GM18520 (cell line): ENCODE measurements around the gene PMPCA.
"Not testable (repeated sequence)": the region's sequence is repeated elsewhere in the genome, so short reads cannot be mapped to it uniquely, and the experiment has no call there.

ENCODE experiments used
- ATAC-seq: cut with Tn5 transposase; IDR thresholded peaks from one replicate; pipeline ENCODE4 v1.9.1; 2021; ENCODE audit not compliant: unreplicated experiment

The PMPCA gene

DNA sequence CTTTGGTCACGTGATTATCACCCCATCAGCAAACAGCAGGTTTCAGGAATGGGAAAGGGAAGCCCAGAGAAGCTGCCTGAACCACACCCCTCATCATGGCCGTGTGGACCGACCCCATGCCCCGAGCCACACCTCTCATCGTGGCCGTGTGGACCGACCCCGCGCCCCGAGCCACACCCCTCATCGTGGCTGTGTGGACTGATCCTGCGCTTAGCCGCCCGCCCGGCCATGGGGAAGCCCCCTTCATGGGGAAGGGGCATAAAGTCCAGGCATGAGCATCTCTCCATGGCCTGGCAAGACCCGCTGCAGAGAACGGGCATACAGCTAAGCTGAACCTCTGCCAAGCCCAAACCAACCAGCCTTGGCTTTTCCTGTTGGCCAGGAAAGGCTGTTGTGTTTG is 16.9 kb upstream of the PMPCA start:
- ATAC-seq: no peak

DNA sequence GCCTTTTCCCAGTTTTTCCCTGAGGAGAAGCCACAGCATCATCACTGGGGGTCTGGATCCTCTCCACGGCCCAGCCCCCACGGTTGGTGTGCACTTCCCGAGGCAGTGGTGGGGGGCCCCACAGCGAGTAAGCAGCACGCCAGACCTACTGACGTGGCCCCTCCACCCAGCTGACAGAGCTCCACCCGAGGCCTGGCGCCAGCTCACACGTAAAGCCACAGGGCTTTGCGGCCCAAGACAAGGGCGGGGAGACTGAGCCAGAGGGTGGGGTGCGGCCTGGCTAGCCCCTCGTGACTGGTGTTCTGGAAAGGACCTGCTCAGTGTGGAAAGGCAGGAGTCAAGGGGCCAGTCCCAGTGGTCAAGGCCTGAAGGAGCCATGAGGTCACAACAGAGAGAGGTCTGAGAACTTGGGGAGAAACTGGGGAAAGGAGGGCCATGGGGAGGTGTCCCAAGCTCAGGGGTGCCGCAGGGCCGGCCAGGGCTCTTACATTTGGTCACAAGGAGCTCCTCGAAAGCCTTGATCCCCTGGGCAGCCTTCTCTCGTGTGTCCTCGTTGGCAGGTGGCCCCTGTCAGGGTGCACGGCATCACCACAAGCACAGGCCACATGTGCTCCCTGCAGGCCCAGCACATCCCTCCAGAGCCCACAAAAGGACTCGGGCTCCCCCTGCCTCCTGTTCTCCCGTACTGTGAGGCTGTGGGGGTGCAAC is 16.0 kb upstream of the PMPCA start:
- ATAC-seq: no peak

DNA sequence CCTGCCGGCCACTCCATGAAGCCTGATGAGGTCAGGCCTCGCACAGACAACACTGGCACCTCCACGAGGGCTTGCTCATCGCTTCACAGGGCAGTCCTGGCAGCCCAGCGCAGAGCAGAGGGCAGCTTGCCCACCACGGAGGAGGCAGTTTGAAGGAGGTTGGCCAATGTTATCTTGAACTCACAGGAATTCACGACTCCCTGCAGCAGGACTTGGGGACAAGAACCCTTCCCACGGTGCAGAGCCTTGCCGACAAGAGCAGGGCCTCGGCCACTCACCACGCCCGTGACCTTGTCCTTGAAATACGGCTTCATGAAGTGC is 15.5 kb upstream of the PMPCA start:
- ATAC-seq: no peak

DNA sequence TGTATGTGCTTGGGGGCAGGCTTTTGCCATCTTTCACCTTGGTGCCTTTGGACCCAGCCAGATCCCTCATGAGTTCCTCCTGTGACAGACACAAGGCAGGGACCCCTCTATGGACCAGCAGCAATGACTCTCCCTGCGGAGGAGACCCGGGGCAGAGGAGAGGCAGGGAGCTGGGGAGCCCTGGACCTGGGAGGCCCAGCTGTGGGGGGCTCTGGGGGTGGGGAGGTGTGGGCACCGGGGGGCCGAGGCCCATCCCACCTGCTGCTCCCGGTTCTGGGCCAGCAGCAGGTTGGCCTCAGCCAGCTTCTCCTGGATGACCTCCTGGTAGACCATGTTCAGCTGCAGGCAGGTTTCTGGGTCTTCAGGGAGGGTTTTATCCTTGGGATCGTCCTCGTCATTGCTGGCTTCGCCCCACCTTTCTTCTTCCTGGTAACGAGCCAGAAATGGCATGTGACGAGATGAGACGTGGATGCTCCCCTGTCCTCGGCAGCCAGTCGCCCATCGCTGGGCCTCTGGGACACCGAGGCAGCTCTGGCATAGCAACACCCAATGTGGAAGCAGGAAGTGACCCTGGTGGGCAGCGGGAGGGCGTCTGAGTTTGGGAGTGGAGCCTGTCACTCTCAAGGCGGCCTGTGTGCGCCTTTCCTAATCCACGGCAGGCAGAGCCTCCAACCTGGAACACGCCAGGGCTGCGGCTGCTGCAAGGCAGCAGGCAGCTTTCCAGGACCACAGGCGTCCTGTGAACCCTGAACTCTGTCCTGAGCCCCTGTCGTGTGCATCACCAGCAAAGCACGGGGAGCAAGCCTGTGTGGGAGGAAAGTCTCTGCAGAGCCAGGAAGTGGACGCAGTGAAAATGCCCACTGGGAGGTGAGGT is 14.9 kb upstream of the PMPCA start:
- no peak for ATAC-seq

DNA sequence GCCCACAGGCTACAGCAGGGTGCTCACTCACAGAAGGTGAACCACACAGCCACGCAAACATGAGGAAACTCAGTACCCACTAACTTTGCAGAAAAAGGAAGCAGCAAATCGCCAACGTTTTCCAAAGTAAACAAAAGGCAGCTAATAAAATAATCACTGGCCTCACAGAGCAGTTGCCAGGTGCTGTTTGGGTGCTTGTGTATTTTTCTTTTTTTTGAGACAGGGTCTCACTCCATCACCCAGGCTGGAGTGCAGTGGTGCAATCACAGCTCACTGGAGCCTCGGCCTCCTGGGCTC is 14.3 kb upstream of the PMPCA start:
- ATAC-seq: no peak

DNA sequence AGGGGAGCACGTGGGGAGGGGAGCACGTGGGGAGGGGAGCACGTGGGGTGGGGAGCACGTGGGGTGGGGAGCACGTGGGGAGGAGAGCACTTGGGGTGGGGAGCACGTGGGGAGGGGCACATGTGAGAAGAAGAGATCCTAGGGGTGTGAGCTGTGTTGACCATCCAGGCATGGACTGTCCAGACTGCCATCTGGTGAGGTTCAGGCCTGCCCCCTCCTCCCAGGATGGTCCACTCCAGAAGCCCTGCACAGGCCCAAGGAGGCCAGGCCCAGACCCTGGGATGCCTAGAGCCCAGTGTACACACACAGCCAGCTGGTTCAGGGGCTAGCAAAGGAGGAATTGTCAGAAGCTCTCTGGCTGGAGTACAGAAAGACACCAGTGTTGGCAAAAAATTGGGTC is 12.8 kb upstream of the PMPCA start:
- no peak for ATAC-seq

DNA sequence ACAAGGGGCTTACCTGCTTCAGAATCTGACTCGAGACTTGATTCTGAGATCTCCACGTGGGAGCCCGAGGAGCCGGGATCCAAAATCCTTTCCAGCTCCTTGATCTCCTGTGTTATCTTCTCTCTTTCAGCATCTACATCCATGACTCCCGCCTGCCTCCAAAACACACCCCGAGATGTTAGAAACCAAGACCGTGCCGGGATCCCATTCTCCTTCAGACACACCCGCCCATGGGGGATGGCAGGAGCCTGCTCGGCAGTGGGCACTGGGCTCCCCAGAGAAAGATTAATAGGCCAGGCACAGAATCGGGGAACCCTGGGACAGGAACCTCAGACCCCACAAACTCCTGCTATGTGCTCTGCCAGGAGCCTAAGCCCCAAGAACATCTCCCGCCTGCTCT is 12.2 kb upstream of the PMPCA start:
- ATAC-seq: no peak

DNA sequence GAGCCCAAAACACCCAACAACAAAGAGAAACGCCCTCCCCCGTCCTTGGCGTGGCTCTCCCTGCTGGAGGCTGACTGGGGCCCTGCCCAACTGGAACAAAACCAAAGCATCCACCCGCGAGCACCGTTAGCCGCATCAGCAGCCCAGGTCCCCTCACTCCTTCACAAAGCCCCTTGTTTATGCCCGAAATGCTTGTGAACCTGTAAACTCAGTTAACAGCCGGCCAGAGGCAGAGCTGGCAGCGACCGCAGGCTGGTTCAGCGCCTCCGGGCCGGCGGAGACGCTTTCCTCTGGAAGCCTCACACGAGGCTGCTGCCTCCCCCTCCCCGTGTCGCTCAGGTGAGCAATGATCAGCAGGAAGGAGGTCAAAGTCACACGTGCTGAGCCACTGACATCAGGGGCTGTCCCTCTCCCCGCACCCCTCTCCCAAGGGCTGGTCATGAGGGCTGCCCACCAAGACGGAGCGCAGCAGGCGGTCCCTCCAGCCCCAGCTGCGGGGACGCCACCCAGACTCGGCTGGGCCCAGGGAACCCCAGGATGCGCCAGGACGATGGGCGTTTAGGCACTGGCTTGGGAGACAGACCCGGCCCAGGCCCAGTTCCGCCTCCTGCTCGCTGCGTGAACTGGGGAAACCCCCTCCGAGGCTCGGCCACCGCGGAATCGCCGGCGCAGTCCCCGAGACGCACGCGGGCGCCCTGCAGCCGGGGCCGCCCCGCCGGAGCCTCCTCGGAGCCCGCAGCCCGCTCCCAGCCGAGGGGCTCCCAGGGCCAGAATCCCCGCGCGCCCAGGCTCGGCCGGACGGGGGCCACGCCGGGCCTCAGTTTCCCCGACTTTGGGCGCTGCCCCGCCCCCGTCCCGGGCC is 11.1 kb upstream of the PMPCA start:
- peak; percentile 22 for ATAC-seq

DNA sequence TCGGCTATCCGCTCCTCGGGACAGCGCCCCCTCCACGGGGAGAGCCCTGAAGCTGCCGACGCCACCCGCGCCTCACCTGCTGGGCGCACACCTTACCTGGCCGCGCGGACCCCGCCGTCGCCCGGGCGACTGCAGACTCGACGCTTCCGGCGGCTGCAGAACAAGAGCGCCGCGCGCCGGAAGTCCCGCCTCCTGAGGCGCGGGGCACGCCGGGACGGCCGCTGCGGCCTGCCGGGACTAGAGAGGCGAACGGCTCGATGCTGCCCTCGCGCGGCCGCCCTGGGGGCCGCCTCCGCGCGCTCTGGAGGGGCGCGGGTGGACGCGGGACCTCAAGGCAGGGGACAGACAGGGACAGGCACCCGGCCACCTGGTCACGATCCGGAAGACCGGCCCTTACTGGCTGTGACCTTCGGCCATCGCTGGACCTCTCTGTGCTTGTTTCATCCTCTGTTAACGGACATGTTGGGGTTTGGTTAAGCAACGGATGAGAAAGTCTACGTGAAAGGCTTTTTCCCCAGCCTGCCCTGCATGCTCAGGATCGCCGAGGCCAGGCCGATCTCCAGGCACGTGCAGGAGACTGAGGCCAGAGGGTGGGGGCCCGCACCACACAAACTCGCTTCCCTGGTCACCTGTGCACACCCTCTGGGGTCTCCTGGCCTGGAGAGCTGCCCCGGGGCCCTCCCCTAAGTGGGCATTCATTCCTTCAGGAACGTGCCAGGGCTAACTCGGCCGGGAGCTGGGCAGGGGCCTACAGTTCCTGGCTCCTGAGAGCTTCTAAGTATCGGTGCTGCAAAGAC is 10.2 kb upstream of the PMPCA start, which contains the start of gene SNAPC4:
Gene SNAPC4, minus strand, starts transcription at position 133 of the 797 bp plus-strand sequence. CDS start 1,742 bp downstream, outside the sequence.
- ATAC-seq: peak; percentile 63

DNA sequence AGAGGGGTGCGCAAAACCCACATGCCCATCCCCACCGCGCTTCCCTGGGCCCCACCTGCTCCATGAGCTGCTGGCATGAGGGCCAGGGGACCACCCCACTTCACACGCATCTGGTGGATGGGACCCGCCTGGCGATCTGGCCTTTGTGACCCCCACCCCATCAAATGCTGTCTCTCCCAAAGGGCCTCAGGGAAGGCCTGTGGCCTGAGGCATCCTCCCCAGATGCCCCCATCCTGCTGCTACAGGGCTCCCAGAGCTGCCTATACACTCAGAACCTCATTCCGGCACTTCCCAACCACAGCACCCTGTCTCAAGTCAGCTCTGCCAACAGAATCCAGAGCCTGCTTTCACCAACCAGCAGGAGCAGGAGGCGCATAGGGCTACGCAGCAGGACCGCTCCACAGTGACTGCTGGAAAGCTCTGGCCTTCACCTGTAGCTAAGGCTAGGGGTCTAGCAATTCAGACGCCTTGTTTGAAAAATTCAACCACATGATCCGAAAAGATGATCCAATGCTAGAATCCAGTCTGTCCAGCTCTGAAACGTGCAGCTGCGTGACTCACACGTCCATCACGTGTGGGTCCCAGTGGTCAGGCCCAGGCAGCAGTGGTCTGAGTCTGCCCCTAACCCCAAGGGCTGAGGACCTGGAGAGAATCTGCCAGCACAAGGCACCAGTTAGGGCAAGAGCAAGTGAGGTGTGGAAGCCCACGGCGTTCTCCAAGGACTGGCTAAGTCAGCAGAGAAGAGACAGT is 9.1 kb upstream of the PMPCA start:
- no peak for ATAC-seq

DNA sequence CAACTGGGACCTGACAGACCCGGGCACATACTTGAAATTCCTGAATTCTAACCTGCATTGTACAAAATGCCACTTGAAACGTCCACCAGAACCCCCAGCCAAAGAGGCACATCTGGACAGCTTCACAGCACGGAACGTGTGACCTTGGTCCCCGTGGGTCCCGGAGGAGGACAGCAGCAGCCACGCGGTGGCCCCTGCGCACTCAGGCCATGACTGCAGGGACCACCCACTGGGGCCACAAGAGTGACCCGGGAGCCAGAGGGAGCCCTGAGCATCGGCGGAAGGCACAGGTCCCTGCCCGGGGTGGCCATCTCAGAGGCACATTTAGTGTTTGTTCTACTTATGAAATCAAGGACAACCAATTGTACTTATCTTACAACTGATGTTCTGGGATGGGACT is 8.4 kb upstream of the PMPCA start:
- ATAC-seq: no peak

DNA sequence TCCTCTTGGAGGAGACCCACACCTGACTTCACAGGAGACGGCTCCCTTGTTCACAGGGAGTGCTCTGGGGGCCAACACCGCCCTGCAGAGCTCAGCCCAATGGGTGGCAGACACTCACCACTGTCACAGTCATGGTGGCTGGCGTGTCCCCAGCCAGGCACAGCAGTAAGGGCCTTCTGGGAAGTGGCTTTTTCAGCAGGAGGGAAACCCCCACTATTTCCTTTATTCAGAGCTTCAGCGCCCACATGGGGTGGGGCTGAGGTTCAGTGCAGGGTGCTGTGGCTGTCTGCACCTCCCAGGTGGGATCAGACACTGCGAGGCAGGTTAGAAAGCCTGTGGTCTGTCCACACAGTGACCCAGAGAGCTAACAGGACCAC is 6.9 kb upstream of the PMPCA start:
- peak; percentile 28 for ATAC-seq

DNA sequence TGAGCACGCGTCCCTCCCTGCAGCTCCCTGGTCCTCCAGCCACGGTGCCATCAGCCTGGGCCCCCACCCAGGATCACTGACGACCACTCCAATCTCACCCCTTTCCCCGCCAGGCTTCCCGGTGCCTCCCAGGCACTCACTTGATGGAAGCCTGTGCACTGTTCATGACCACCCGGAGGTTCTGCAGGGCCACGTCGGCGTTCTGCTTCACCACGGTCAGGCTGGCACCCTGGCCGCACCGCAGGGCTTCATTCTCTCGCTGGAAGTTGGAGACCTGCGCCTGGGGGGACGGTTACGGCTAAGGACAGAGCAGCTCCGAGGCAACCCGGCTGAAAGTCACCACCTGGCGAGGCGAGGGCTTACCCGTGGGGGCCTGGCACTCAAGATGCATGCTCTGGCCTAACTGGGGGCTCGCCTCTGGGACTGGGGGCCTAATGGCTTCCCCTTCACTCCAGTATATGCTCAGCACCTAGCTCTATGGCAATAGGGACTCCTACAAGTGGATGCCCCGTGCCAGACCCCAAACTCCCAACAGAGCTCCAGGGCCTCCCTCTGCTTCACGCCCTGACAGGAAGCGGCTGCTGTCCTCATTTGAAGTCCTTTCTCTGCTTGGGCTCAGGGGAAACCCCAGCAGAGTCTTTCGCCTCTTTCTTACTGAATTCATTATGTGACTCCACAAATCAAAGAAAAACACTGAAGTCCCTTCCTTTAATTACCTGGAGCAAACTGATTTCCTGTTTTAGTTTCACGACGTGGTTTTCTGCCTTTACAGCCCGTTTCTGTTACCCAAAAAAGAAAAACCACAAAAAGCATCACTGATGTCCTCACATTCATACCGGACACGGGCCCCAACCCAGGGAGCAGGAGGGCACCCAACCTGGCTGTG is 6.3 kb upstream of the PMPCA start:
- no peak for ATAC-seq

DNA sequence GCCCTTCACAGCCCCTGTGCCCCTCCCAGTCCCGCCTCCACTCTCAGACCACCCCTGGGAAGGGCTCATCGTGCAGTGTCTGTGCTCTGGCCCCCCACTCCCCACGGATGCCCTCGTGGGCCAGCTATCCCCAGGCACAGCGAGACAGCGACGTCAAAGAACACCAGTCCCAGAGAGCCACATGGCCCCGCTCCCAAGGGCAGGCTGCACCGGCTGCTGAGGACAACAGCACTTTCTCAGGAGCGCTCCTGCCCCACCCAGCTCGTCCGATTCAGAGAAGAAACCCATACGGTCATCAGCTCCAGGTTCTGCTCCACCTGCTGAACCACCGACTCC is 5.7 kb upstream of the PMPCA start:
- ATAC-seq: no peak

DNA sequence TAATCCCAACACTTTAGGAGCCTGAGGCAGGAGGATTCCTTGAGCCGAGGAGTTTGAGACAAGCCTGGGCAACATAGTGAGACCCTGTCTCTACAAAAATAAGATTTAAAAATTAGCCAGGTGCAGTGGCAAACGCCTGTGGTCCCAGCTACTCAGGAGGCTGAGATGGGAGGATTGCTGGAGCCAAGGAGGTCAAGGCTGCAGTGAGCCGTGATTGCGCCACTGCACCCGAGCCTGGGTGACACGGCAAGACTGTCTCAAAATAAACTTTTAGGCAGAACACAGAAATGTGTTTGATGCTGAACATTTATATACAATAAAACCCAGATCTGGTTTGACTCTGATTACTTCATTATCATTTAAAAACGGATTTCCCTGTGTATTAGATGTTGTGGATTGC is 5.0 kb upstream of the PMPCA start:
- no peak for ATAC-seq

DNA sequence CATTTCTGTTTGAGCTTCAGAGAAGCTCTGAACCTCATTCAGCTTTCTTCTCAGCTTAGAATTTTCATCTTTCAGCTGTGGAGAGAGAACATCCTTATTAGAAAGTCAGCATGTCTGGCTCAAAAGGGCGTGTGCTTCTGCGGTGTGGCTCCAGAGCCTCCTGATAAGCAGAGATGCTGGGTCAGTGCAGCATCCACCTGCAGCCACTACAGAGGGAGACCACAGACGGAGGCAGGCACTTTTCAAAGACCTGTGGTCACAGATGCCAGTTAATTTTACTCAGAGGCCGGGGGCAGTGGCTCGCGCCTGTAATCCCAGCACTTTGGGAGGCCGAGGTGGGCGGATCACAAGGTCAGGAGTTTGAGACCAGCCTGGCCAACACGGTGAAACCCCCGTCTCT is 4.6 kb upstream of the PMPCA start:
- not testable (repeated sequence) for ATAC-seq

DNA sequence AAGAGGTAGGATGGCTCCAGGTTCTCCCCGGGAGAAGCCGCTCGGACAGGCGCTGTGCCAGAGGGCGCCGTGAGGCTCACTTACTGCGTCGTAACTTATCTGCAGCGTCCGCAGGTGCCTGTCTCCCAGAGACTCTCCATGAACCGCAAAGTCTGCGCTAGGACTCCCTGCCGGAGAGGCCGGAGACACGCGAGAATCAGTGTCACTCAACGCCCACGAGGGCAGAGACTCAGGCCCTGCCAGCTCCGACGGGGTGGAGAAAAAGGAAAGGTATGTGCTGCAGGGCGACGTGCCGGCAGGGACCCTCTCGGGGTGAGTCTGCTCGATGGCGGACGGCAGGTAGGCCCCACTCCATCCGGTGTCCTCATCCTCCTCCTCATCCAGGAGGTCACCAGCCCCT is 3.4 kb upstream of the PMPCA start:
- ATAC-seq: not testable (repeated sequence)

DNA sequence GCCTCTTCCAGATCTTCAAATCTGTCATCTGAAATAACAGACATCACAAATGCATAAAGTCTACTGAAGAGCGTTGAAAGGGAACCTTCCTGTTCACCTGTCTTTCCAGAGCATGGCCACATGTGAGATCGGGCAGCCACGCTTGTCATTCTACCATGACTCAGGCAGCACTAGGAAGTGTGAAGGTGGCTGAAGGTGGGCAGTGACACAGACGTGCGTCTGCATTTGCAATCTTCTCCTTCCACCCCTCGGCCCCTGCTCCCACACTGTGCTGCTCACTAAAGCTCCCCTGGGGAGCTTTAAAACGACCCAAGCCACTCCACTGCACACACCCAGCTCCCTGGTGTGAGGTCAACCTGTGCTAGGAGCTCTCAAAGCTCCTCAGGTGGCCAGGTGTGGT is 2.5 kb upstream of the PMPCA start:
- ATAC-seq: no peak
